Measurements from ENCODE around the gene NKD2. TPM values are rescaled to one million over a fixed set of nuclear protein-coding genes. Genes with fewer than 3 reads are reported as not detected.

The NKD2 gene
- total RNA-seq, 2 experiments from 2014 or later, result 0.38 TPM

DNA sequence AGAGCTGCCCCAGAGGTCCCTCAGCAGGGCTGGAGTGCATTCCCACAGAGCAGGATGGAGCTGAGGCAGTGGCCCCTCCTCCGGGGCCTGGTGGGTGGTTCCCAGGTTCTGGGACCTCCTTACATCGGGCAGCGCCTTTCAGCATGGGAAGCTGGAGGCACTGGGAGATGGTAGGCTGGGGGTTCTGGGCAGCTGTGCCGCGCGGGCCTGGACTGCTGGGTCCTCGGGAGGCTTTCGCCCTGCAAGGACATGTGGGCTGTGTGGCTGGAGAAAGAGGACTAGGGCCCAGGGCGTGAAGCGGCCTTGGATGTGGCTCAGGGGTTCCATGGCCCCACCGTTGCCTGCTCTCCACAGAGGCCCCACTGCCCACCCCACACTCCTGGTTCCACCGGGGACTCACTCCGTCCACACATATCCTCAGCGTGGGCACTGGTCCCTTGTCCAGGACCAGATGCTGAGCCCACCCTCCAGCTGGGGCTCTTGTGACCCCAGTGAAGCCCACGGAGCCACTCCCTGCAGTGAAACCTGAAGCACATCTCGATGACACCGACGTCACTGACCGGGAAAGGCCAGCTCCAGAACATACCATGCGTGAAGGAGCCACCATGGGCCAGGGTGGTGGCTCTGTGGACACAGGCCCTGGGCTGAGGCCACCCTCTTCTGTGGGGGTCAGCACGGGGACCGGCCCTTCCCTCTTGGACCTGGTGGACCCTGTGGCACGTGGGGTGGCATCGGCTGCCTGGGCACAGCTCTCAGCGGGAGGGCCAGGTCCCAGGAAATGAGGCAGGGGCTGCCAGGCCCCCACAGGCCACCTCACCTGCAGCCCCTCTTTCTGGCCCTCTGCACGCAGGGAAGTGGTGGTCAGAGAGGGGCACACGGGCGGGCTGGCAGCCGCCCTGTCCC is 31.5 kb upstream of the NKD2 start:
- POLR2A ChIA-PET, result interaction anchor here (0.5 kb wide), 1 partner anchor 484 kb away, joined by 4 read pairs; no protein-coding TSS in a partner anchor

DNA sequence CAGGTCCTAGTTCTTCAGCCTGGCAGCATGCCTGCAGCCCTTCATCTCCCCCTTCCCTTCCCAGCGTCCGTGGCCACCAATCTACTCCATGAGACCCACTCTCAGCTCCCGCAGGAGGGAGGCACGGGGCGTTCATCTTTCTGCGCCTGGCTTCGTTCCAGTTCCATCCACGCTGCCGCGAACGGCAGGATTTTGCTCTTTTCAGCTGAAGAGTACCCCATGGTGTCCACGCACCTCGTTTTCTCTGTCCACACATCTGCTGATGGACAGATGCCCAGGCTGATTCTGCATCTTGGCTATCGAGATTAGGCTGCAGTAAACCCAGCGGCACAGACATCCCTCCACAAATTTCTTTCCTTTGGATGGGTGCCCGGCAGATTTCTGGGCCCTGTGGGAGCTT is 30.5 kb upstream of the NKD2 start:
- Histone ChIP-seq H3K9me3 (ENCODE audit: low read length) (no peaks in the 10 kb centered on the region), H3K36me3 (ENCODE audit: insufficient read depth, low read length) (no peaks in the 10 kb centered on the region), H3K4me2 (ENCODE audit: low read length) (no peak overlapping the region), H3K4me3 (ENCODE audit: low read depth, low read length, poor library complexity, severe bottlenecking) (no peak overlapping the region), H4K20me1 (ENCODE audit: insufficient read depth, low read length) (no peaks in the 10 kb centered on the region), H3K27ac (ENCODE audit: low read depth, low read length, poor library complexity, severe bottlenecking) (no peak overlapping the region), H3K9me2 (ENCODE audit: insufficient read depth, low read length) (no peaks in the 10 kb centered on the region), H3K4me1 (ENCODE audit: insufficient read depth, low read length, poor library complexity, severe bottlenecking) (no peaks in the 10 kb centered on the region), H3K79me2 (ENCODE audit: insufficient read depth, low read depth, low read length) (no peaks in the 10 kb centered on the region), H2AFZ (ENCODE audit: low read length) (no peak overlapping the region)
- ChIA-PET POLR2A (no interaction called here), CTCF (ENCODE audit: unreplicated experiment) (no interaction called here)
- DNase-seq (ENCODE audit: low spot score), result no peak
- TF ChIP-seq EZH2phosphoT487 (IDR thresholded peaks at IDR 0.05; ENCODE audit: borderline replicate concordance, low read depth, low read length), result no peak
- TF ChIP-seq, protein P1, sequence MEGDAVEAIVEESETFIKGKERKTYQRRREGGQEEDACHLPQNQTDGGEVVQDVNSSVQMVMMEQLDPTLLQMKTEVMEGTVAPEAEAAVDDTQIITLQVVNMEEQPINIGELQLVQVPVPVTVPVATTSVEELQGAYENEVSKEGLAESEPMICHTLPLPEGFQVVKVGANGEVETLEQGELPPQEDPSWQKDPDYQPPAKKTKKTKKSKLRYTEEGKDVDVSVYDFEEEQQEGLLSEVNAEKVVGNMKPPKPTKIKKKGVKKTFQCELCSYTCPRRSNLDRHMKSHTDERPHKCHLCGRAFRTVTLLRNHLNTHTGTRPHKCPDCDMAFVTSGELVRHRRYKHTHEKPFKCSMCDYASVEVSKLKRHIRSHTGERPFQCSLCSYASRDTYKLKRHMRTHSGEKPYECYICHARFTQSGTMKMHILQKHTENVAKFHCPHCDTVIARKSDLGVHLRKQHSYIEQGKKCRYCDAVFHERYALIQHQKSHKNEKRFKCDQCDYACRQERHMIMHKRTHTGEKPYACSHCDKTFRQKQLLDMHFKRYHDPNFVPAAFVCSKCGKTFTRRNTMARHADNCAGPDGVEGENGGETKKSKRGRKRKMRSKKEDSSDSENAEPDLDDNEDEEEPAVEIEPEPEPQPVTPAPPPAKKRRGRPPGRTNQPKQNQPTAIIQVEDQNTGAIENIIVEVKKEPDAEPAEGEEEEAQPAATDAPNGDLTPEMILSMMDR (conservative IDR thresholded peaks at IDR 0.05; ENCODE audit: low read length), result no peak
- BruUV-seq (replicated peaks), result no TSS peak
- intact Hi-C loops (cut with micrococcal nuclease; ENCODE audit: unreplicated experiment), result no loop called here

More for the DNA sequence above, 31.5 kb upstream of the NKD2 start:
- no peak overlapping the region for H2AFZ ChIP-seq (ENCODE audit: low read length)
- no peaks in the 10 kb centered on the region for H3K79me2 ChIP-seq (ENCODE audit: insufficient read depth, low read depth, low read length)
- CTCF ChIA-PET (ENCODE audit: unreplicated experiment), result no interaction called here
- H3K4me1 ChIP-seq (ENCODE audit: insufficient read depth, low read length, poor library complexity, severe bottlenecking), result no peaks in the 10 kb centered on the region
- H3K9me3 ChIP-seq (ENCODE audit: low read length), result no peaks in the 10 kb centered on the region
- BruUV-seq (replicated peaks), result no TSS peak
- intact Hi-C loops (cut with micrococcal nuclease; ENCODE audit: unreplicated experiment), result no loop called here
- no peaks in the 10 kb centered on the region for H3K36me3 ChIP-seq (ENCODE audit: insufficient read depth, low read length)
- TF ChIP-seq, protein P1 (conservative IDR thresholded peaks at IDR 0.05; ENCODE audit: low read length), result no peak
- TF ChIP-seq EZH2phosphoT487 (IDR thresholded peaks at IDR 0.05; ENCODE audit: borderline replicate concordance, low read depth, low read length), result no peak
- H3K4me2 ChIP-seq (ENCODE audit: low read length), result no peak overlapping the region
- no peak overlapping the region for H3K27ac ChIP-seq (ENCODE audit: low read depth, low read length, poor library complexity, severe bottlenecking)
- H4K20me1 ChIP-seq (ENCODE audit: insufficient read depth, low read length), result no peaks in the 10 kb centered on the region
- H3K4me3 ChIP-seq (ENCODE audit: low read depth, low read length, poor library complexity, severe bottlenecking), result no peak overlapping the region
- H3K9me2 ChIP-seq (ENCODE audit: insufficient read depth, low read length), result no peaks in the 10 kb centered on the region
- no peak for DNase-seq (ENCODE audit: low spot score)

DNA sequence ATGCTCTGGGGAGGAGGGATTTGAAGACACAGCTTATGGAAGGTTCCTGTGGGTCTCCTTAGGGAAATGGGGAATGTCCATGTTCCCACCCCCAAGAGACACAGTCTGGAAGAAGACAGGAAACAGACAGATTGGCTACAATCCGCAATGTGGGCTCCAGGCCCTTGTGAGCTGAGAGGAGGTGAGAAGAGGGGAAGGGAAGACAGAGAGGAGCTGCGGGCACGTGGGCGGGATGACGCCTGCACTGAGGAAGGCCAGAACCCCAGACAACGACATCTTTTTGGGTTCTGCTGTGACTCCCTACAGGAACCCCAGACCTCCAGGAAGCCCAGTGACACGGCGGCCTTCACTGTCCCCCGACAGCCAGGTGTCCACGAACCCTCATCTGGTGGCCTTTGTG is 29.9 kb upstream of the NKD2 start:
- POLR2A ChIA-PET, result no interaction called here
- H3K79me2 ChIP-seq (ENCODE audit: insufficient read depth, low read depth, low read length), result no peaks in the 10 kb centered on the region
- no peak overlapping the region for H3K4me3 ChIP-seq (ENCODE audit: low read depth, low read length, poor library complexity, severe bottlenecking)
- no peak overlapping the region for H3K27ac ChIP-seq (ENCODE audit: low read depth, low read length, poor library complexity, severe bottlenecking)
- DNase-seq (ENCODE audit: low spot score), result no peak
- no peaks in the 10 kb centered on the region for H3K36me3 ChIP-seq (ENCODE audit: insufficient read depth, low read length)
- TF ChIP-seq EZH2phosphoT487 (IDR thresholded peaks at IDR 0.05; ENCODE audit: borderline replicate concordance, low read depth, low read length), result no peak
- TF ChIP-seq, protein P1 (conservative IDR thresholded peaks at IDR 0.05; ENCODE audit: low read length), result no peak
- H3K4me1 ChIP-seq (ENCODE audit: insufficient read depth, low read length, poor library complexity, severe bottlenecking), result no peaks in the 10 kb centered on the region
- BruUV-seq (replicated peaks), result no TSS peak
- H4K20me1 ChIP-seq (ENCODE audit: insufficient read depth, low read length), result no peaks in the 10 kb centered on the region
- CTCF ChIA-PET (ENCODE audit: unreplicated experiment), result no interaction called here
- no peak overlapping the region for H3K4me2 ChIP-seq (ENCODE audit: low read length)
- no peaks in the 10 kb centered on the region for H3K9me2 ChIP-seq (ENCODE audit: insufficient read depth, low read length)
- intact Hi-C loops (cut with micrococcal nuclease; ENCODE audit: unreplicated experiment), result no loop called here
- no peak overlapping the region for H2AFZ ChIP-seq (ENCODE audit: low read length)
- no peaks in the 10 kb centered on the region for H3K9me3 ChIP-seq (ENCODE audit: low read length)

All from OCI-LY7 (cell line).